ENCODE data around the gene FAM237B.
"Not testable (repeated sequence)": the region's sequence is repeated elsewhere in the genome, so short reads cannot be mapped to it uniquely, and the experiment has no call there.

FAM237B gene

GRCh38 chr7:90320801-90321494 lies at the start of gene FAM237B:
TSS of gene FAM237B (minus strand) at chr7:90321304. CDS start at chr7:90319748, 1,556 bp downstream.
- no peak within 1 kb of the TSS for H3K27ac ChIP-seq (ENCODE audit: poor library complexity, severe bottlenecking)
- peaks cover 16% of the 10 kb centered on the region for H3K27me3 ChIP-seq (ENCODE audit: insufficient read depth, poor library complexity, severe bottlenecking)
- peak; percentile 92 for ATAC-seq (ENCODE audit: low read depth)
- H3K4me3 ChIP-seq (ENCODE audit: severe bottlenecking), result peak within 1 kb of the TSS; percentile 29
- no peak for TF ChIP-seq CTCF (IDR thresholded peaks at IDR 0.05; ENCODE audit: poor library complexity, severe bottlenecking)
- no peak for DNase-seq (ENCODE audit: low spot score)
- no peaks in the 10 kb centered on the region for H3K4me1 ChIP-seq (ENCODE audit: insufficient read depth, poor library complexity, severe bottlenecking)
- no peaks in the 10 kb centered on the region for H3K9me3 ChIP-seq (ENCODE audit: severe bottlenecking)
- H3K36me3 ChIP-seq (ENCODE audit: low read depth), result no peaks in the 10 kb centered on the region

- H3K36me3 ChIP-seq (ENCODE audit: low read depth), result peaks cover 46% of the 10 kb centered on the region
- no peak overlapping the region for H3K27ac ChIP-seq (ENCODE audit: poor library complexity, severe bottlenecking)
- TF ChIP-seq CTCF (IDR thresholded peaks at IDR 0.05; ENCODE audit: poor library complexity, severe bottlenecking), result no peak
- no peak overlapping the region for H3K4me3 ChIP-seq (ENCODE audit: severe bottlenecking)
- ATAC-seq (ENCODE audit: low read depth), result no peak
- DNase-seq (ENCODE audit: low spot score), result no peak
- no peaks in the 10 kb centered on the region for H3K27me3 ChIP-seq (ENCODE audit: insufficient read depth, poor library complexity, severe bottlenecking)
- peaks cover 7% of the 10 kb centered on the region for H3K4me1 ChIP-seq (ENCODE audit: insufficient read depth, poor library complexity, severe bottlenecking)
- no peaks in the 10 kb centered on the region for H3K9me3 ChIP-seq (ENCODE audit: severe bottlenecking)
Observed at GRCh38 chr7:90351987-90352386, 30.9 kb upstream of the FAM237B start.

- H3K27me3 ChIP-seq (ENCODE audit: insufficient read depth, poor library complexity, severe bottlenecking); DNase-seq (ENCODE audit: low spot score); H3K4me3 ChIP-seq (ENCODE audit: severe bottlenecking); H3K27ac ChIP-seq (ENCODE audit: poor library complexity, severe bottlenecking); ATAC-seq (ENCODE audit: low read depth); H3K9me3 ChIP-seq (ENCODE audit: severe bottlenecking); H3K4me1 ChIP-seq (ENCODE audit: insufficient read depth, poor library complexity, severe bottlenecking): not testable (repeated sequence)
- peaks cover 28% of the 10 kb centered on the region for H3K36me3 ChIP-seq (ENCODE audit: low read depth)
Observed at GRCh38 chr7:90350032-90350431, 28.9 kb upstream of the FAM237B start.

- H3K27me3 ChIP-seq (ENCODE audit: insufficient read depth, poor library complexity, severe bottlenecking), result no peaks in the 10 kb centered on the region
- H3K9me3 ChIP-seq (ENCODE audit: severe bottlenecking), result no peaks in the 10 kb centered on the region
- no peak for TF ChIP-seq CTCF (IDR thresholded peaks at IDR 0.05; ENCODE audit: poor library complexity, severe bottlenecking)
- H3K36me3 ChIP-seq (ENCODE audit: low read depth), result peaks cover 21% of the 10 kb centered on the region
- ATAC-seq (ENCODE audit: low read depth) (no peak), DNase-seq (ENCODE audit: low spot score) (no peak)
- no peak overlapping the region for H3K27ac ChIP-seq (ENCODE audit: poor library complexity, severe bottlenecking)
- H3K4me3 ChIP-seq (ENCODE audit: severe bottlenecking), result no peak overlapping the region
- peaks cover 7% of the 10 kb centered on the region for H3K4me1 ChIP-seq (ENCODE audit: insufficient read depth, poor library complexity, severe bottlenecking)
Observed at GRCh38 chr7:90349305-90349704, 28.2 kb upstream of the FAM237B start.

GRCh38 chr7:90347759-90348158 lies 26.7 kb upstream of the FAM237B start:
- no peak for TF ChIP-seq CTCF (IDR thresholded peaks at IDR 0.05; ENCODE audit: poor library complexity, severe bottlenecking)
- Histone ChIP-seq H3K27ac (ENCODE audit: poor library complexity, severe bottlenecking) (no peak overlapping the region), H3K27me3 (ENCODE audit: insufficient read depth, poor library complexity, severe bottlenecking) (no peaks in the 10 kb centered on the region), H3K4me3 (ENCODE audit: severe bottlenecking) (no peak overlapping the region), H3K9me3 (ENCODE audit: severe bottlenecking) (no peaks in the 10 kb centered on the region), H3K4me1 (ENCODE audit: insufficient read depth, poor library complexity, severe bottlenecking) (peaks cover 7% of the 10 kb centered on the region), H3K36me3 (ENCODE audit: low read depth) (peaks cover 9% of the 10 kb centered on the region)
- ATAC-seq (ENCODE audit: low read depth) (no peak), DNase-seq (ENCODE audit: low spot score) (no peak)

Measured in RWPE2 (cell line).